HepG2 (cell line): ENCODE data around the gene SEH1L. TPM values are rescaled to one million over a fixed set of nuclear protein-coding genes. Genes with fewer than 3 reads are reported as not detected.

Experiments
- ATAC-seq: fragments of 200-7000 bp; cut with Tn5 transposase; 3 replicates; pipeline ENCODE4 v1.9.1; 2020; ENCODE audit warnings: mild to moderate bottlenecking, moderate library complexity
- BruUV-seq: library from RNA; stranded (reverse); fragments of 400-500 nt; replicated peaks from 2 replicates; lab custom pipeline; 2021; lab: Mats Ljungman, UMichigan
- CTCF ChIA-PET: fragments of 300-600 bp; formaldehyde crosslinking; extraction: SDS; loops from one replicate; lab custom pipeline; 2021; ENCODE audit warnings: low total read pairs, inconsistent platforms, low intra/inter-chr PET ratio; lab: Yijun Ruan, JAX
- POLR2A ChIA-PET: fragments of 350-600 bp; sonication (Branson Sonifier 250); formaldehyde crosslinking; loops from one replicate; lab custom pipeline; 2020; ENCODE audit warnings: antibody characterized with exemption, inconsistent platforms; lab: Yijun Ruan, JAX
- DNase-seq: peaks from one replicate; pipeline ENCODE4 v3.0.0-alpha.2; 2015; ENCODE audit warnings: low spot score
- FAIRE-seq: peaks from 3 replicates; lab custom pipeline; 2011; peaks lifted over from hg19 to GRCh38; lab: Jason Lieb, UNC
- H2AFZ ChIP-seq: one replicate; pipeline ENCODE4 v1.6.1; 2011; ENCODE audit warnings: low read length, inconsistent platforms
- H3K27ac ChIP-seq: fragments of 300-600 bp; 3 replicates; pipeline ENCODE4 v1.8.0; 2011; ENCODE audit warnings: mixed run types, mild to moderate bottlenecking, mixed read lengths, low read length, inconsistent platforms; ENCODE audit not compliant: insufficient read depth; ENCODE audit errors: extremely low read length
- H3K27me3 ChIP-seq, 2 experiments: fragments of 200-600 bp in 1 of 2; 2 replicates in 1 of 2; 3 replicates in 1 of 2; pipeline versions ENCODE4 v1.6.0 to v1.8.0; 2011; ENCODE audit warnings: low read length in 2 of 2, mild to moderate bottlenecking in 2 of 2, moderate library complexity in 2 of 2, inconsistent platforms in 1 of 2; ENCODE audit not compliant: insufficient read depth in 2 of 2, control insufficient read depth in 1 of 2
- H3K36me3 ChIP-seq, 2 experiments: fragments of 200-600 bp in 1 of 2; replicated peaks in 1 of 2; 2 replicates in 1 of 2; 3 replicates in 1 of 2; pipeline versions ENCODE4 v1.5.1 to v1.8.0; 2011; ENCODE audit warnings: low read length in 2 of 2, inconsistent platforms in 1 of 2; ENCODE audit not compliant: insufficient read depth in 2 of 2, control insufficient read depth in 1 of 2
- H3K4me1 ChIP-seq: 2 replicates; pipeline ENCODE4 v1.5.1; 2012; ENCODE audit warnings: low read length, inconsistent platforms; ENCODE audit not compliant: insufficient read depth
- H3K4me2 ChIP-seq: 2 replicates; pipeline ENCODE4 v1.6.0; 2011; ENCODE audit warnings: low read depth, low read length, inconsistent platforms
- H3K4me3 ChIP-seq, 3 experiments: fragments of 200-600 bp in 1 of 3; sonication (generic), shearing (Covaris generic) in 1 of 3; replicated peaks in 1 of 3; 2 replicates each; pipeline ENCODE4 v1.5.1; 2011 to 2016; ENCODE audit warnings: low read length in 3 of 3, inconsistent platforms in 2 of 3, low read depth in 2 of 3, mild to moderate bottlenecking in 2 of 3, control low read depth in 1 of 3, mixed read lengths in 1 of 3; ENCODE audit not compliant: insufficient read depth in 1 of 3
- H3K79me2 ChIP-seq: one replicate; pipeline ENCODE4 v1.6.1; 2011; ENCODE audit warnings: low read length, inconsistent platforms; ENCODE audit not compliant: insufficient read depth
- H3K9ac ChIP-seq: 2 replicates; pipeline ENCODE4 v1.6.0; 2011; ENCODE audit warnings: mild to moderate bottlenecking, low read depth, low read length, inconsistent platforms; ENCODE audit not compliant: insufficient read depth
- H3K9me3 ChIP-seq: 2 replicates; pipeline ENCODE4 v1.5.1; 2012; ENCODE audit warnings: mild to moderate bottlenecking, low read length
- H4K20me1 ChIP-seq: 2 replicates; pipeline ENCODE4 v1.6.0; 2011; ENCODE audit warnings: inconsistent platforms, mild to moderate bottlenecking, low read length, moderate library complexity; ENCODE audit not compliant: insufficient read depth
- CHD2 ChIP-seq: IDR thresholded peaks from 2 replicates; pipeline ENCODE4 v1.6.1; 2011; ENCODE audit warnings: low read depth, low read length, improper control_type of control experiment
- ERF ChIP-seq: IDR thresholded peaks from 2 replicates; pipeline ENCODE4 v1.6.1; 2018; ENCODE audit warnings: missing biosample characterization, missing genetic modification reagents
- HNRNPL ChIP-seq: fragments of 200-400 bp; formaldehyde crosslinking; IDR thresholded peaks from 2 replicates; pipeline ENCODE4 v1.6.1; 2017; ENCODE audit warnings: mild to moderate bottlenecking, low read depth, low read length
- IKZF4 ChIP-seq: sonication (generic); formaldehyde crosslinking; IDR thresholded peaks from 2 replicates; pipeline ENCODE4 v1.5.1; 2020; ENCODE audit warnings: borderline replicate concordance, mild to moderate bottlenecking, low read depth, missing genetic modification reagents; ENCODE audit errors: not compliant biosample characterization
- ZNF234 ChIP-seq: sonication (generic); formaldehyde crosslinking; conservative IDR thresholded peaks from 2 replicates; pipeline ENCODE4 v1.5.1; 2020; ENCODE audit warnings: mild to moderate bottlenecking, missing genetic modification reagents
- ZNF569 ChIP-seq: sonication (generic); formaldehyde crosslinking; IDR thresholded peaks from 2 replicates; pipeline ENCODE4 v1.5.0; 2020; ENCODE audit warnings: mild to moderate bottlenecking, missing genetic modification reagents, moderate library complexity, borderline replicate concordance
- ZNF572 ChIP-seq: sonication (generic); formaldehyde crosslinking; IDR thresholded peaks from 2 replicates; pipeline ENCODE4 v1.5.1; 2020; ENCODE audit warnings: mild to moderate bottlenecking, missing genetic modification reagents
- WGBS: methylation state at CpG from one replicate; pipeline ENCODE4 v1.1.6; 2017; ENCODE audit warnings: low lambda C conversion rate; 5-methylcytosine and 5-hydroxymethylcytosine counted together
- in situ Hi-C: cut with HindIII; loops from 2 replicates; pipeline ENCODE4 v1.10.0; 2017; ENCODE audit warnings: low pct_unique_long_range_greater_than_20kb; ENCODE audit not compliant: extremely low pct_ligation_motif_present
- intact Hi-C: fragments of 100-400 bp; cut with micrococcal nuclease; formaldehyde crosslinking; loops from one replicate; pipeline ENCODE4 v1.10.0; 2022; ENCODE audit not compliant: unreplicated experiment
- polyA plus RNA-seq, 8 experiments: library from polyadenylated mRNA; depleted of rRNA in 3 of 8; stranded (reverse) in 7 of 8; unstranded in 1 of 8; fragments of >200 nt; fragmentation: Illumina TruSeq in 4 of 8; extraction: Trizol in 4 of 8; gene quantifications; 2 replicates each; pipeline versions ENCODE4 v1.2.1 to v1.2.3, GENCODE V29; 2011 to 2016; ENCODE audit warnings: low read depth in 4 of 8, missing spikeins in 1 of 8, mixed read lengths in 1 of 8; ENCODE audit not compliant: insufficient read depth in 1 of 8
- total RNA-seq, 5 experiments: library from RNA; depleted of rRNA; stranded (reverse); fragments of >200 nt; fragmentation: Illumina TruSeq; extraction: Trizol; gene quantifications; 2 replicates each; pipeline ENCODE4 v1.2.3, GENCODE V29; 2016; ENCODE audit warnings: low read depth in 1 of 5
- TF ChIP-seq, protein P1 (sequence below): sonication (generic); formaldehyde crosslinking; IDR thresholded peaks from 2 replicates; pipeline ENCODE4 v1.5.1; 2020; ENCODE audit warnings: mild to moderate bottlenecking, moderate library complexity, missing genetic modification reagents
- TF ChIP-seq, protein P2 (sequence below): sonication (generic); formaldehyde crosslinking; IDR thresholded peaks from 2 replicates; pipeline ENCODE4 v1.9.0; 2022; ENCODE audit warnings: missing genetic modification reagents, mild to moderate bottlenecking, borderline replicate concordance
- TF ChIP-seq, protein P3 (sequence below): sonication (generic); formaldehyde crosslinking; IDR thresholded peaks from 2 replicates; pipeline ENCODE4 v1.4.0; 2020; ENCODE audit warnings: mild to moderate bottlenecking, missing genetic modification reagents

SEH1L gene
- total and polyA plus RNA-seq, 2 of the 13 experiments (the other 11 are each of a cell fraction or from before 2014, with no cell fraction given) = 59.6 to 63.5 TPM

DNA sequence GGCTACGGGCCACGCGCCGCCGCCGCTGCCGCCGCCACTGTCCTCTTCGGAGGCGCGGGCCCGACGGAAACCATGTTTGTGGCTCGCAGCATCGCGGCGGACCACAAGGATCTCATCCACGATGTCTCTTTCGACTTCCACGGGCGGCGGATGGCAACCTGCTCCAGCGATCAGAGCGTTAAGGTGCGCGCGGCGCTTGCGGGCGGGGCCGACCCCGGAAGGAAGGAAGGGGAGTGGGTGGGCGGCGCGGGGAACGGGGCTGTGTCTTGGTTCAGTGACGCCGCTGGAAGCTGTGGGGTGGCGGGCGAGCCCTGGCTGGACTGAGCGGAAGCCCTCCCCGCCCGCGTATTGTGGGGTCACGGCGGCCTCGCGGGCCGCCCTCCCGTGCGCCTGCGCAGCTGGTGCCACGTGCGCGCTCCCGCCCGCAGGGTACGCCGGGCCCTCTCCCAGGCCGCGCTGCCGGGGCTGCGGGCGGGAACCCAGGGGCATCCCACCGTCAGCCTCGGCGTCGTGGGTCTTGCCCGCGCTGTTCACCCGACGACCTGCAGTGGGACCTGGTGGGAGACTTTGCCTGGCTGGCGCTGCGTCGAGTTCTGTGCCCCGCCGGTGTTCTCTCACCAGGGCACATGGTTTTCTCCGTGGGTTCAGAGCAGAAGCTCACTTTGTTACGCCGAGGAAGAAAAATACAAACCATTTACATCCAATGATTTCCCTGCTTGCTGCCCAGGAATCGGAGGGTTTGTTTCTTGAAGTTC is 416 bp downstream of the SEH1L start:
- peak overlapping the region; percentile 80 for H3K4me2 ChIP-seq
- H3K27me3 ChIP-seq = no peaks in the 10 kb centered on the region
- ATAC-seq (peak; percentile 87), DNase-seq (peak; percentile 87), FAIRE-seq (no peak)
- no peaks in the 10 kb centered on the region for H3K9me3 ChIP-seq
- intact Hi-C loops = loop anchor here (5.0 to 10.0 kb wide), 3 partner anchors 44 to 573 kb away; partner anchors contain the start of genes AFG3L2 and CEP192
- CTCF ChIA-PET = no interaction called here
- BruUV-seq = TSS peak; percentile 50
- H2AFZ ChIP-seq = peak overlapping the region; percentile 8
- in situ Hi-C loops = loop anchor here (25.0 kb wide), 1 partner anchor 561 kb away; the partner anchor contains the start of gene AFG3L2
- peaks cover 49% of the 10 kb centered on the region for H3K79me2 ChIP-seq
- 13% methylated on average over 4 of the region's 81 CpGs for WGBS
- peaks cover 7 to 9% of the 10 kb centered on the region in 2 experiments; a peak in 4 of 5 replicates for H3K36me3 ChIP-seq
- H3K9ac ChIP-seq = peak overlapping the region; percentile 77
- H4K20me1 ChIP-seq = peaks cover 10% of the 10 kb centered on the region
- H3K27ac ChIP-seq = peak overlapping the region; percentile 97
- peaks cover 50% of the 10 kb centered on the region for H3K4me1 ChIP-seq
- H3K4me3 ChIP-seq = peak overlapping the region; percentile 68 to 84 (median 79)
- POLR2A ChIA-PET = interaction anchor here (0.5 to 3.6 kb wide), 9 partner anchors 12 to 571 kb away, joined by 3 to 26 read pairs (median 6); partner anchors contain the start of genes AFG3L2, CEP192, CEP76 and PSMG2
- no peak for TF ChIP-seq ZNF569 (CRISPR knock-in tag)
- no peak for TF ChIP-seq HNRNPL
- TF ChIP-seq, protein P1, sequence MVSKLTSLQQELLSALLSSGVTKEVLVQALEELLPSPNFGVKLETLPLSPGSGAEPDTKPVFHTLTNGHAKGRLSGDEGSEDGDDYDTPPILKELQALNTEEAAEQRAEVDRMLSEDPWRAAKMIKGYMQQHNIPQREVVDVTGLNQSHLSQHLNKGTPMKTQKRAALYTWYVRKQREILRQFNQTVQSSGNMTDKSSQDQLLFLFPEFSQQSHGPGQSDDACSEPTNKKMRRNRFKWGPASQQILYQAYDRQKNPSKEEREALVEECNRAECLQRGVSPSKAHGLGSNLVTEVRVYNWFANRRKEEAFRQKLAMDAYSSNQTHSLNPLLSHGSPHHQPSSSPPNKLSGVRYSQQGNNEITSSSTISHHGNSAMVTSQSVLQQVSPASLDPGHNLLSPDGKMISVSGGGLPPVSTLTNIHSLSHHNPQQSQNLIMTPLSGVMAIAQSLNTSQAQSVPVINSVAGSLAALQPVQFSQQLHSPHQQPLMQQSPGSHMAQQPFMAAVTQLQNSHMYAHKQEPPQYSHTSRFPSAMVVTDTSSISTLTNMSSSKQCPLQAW (CRISPR knock-in tag) = peak; percentile 74
- TF ChIP-seq ERF (CRISPR knock-in tag) = peak; percentile 82
- TF ChIP-seq IKZF4 (CRISPR knock-in tag) = peak; percentile 86
- TF ChIP-seq CHD2 = no peak
- TF ChIP-seq, protein P2, sequence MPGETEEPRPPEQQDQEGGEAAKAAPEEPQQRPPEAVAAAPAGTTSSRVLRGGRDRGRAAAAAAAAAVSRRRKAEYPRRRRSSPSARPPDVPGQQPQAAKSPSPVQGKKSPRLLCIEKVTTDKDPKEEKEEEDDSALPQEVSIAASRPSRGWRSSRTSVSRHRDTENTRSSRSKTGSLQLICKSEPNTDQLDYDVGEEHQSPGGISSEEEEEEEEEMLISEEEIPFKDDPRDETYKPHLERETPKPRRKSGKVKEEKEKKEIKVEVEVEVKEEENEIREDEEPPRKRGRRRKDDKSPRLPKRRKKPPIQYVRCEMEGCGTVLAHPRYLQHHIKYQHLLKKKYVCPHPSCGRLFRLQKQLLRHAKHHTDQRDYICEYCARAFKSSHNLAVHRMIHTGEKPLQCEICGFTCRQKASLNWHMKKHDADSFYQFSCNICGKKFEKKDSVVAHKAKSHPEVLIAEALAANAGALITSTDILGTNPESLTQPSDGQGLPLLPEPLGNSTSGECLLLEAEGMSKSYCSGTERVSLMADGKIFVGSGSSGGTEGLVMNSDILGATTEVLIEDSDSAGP (CRISPR knock-in tag) = peak; percentile 52
- TF ChIP-seq ZNF234 (CRISPR knock-in tag) = peak; percentile 94
- 0 out of 2 replicates have a peak, but pooled peaks have one; percentile 33 for TF ChIP-seq ZNF572 (CRISPR knock-in tag)
- TF ChIP-seq, protein P3, sequence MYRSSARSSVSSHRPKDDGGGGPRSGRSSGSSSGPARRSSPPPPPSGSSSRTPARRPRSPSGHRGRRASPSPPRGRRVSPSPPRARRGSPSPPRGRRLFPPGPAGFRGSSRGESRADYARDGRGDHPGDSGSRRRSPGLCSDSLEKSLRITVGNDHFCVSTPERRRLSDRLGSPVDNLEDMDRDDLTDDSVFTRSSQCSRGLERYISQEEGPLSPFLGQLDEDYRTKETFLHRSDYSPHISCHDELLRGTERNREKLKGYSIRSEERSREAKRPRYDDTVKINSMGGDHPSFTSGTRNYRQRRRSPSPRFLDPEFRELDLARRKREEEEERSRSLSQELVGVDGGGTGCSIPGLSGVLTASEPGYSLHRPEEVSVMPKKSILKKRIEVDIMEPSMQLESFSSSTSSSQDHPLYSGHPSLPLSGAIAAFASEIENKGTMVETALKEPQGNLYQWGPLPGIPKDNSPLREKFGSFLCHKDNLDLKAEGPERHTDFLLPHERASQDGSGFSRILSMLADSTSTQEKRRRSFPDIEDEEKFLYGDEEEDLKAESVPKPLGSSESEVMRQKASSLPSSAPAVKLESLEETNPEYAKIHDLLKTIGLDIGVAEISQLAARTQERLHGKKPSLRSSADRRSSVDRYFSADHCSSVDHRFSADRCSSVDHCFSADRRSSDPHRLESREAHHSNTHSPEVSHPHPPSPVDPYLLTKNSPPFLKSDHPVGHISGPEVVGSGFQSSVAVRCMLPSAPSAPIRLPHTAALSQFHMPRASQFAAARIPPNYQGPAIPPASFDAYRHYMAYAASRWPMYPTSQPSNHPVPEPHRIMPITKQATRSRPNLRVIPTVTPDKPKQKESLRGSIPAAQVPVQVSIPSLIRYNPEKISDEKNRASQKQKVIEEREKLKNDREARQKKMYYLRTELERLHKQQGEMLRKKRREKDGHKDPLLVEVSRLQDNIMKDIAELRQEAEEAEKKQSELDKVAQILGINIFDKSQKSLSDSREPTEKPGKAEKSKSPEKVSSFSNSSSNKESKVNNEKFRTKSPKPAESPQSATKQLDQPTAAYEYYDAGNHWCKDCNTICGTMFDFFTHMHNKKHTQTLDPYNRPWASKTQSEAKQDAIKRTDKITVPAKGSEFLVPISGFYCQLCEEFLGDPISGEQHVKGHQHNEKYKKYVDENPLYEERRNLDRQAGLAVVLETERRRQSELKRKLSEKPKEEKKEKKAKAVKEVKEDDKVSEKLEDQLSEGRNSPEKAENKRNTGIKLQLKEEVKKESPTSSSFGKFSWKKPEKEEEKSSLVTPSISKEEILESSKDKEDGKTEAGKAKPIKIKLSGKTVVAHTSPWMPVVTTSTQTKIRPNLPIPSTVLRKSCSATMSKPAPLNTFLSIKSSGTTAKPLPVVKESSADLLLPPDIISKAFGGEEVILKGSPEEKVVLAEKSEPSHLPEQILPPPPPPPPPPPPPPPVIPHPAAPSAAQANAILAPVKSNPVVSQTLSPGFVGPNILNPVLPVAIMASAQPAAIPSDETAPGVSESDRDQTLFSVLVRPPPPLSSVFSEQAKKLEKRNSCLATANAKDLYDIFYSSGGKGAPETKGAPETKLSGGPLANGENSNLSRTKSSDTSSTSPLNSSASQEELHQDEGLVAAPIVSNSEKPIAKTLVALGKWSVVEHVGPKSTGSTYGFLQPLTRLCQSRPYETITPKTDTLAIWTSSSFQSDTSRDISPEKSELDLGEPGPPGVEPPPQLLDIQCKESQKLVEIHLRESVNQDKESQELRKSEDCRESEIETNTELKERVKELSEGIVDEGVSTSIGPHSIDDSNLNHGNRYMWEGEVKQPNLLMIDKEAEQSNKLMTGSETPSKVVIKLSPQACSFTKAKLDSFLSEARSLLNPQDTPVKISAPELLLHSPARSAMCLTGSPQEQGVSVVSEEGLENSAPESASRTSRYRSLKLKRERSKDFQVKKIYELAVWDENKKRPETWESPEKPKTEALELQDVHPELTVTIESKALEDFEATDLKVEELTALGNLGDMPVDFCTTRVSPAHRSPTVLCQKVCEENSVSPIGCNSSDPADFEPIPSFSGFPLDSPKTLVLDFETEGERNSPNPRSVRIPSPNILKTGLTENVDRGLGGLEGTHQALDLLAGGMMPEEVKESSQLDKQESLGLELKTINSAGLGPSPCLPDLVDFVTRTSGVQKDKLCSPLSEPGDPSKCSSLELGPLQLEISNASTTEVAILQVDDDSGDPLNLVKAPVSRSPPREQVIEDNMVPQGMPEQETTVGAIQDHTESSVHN = no peak; the same call in 1 of the 2 replicates
